WTC11 (cell line): ENCODE data around the gene DISP3. TPM values are rescaled to one million over a fixed set of nuclear protein-coding genes. Genes with fewer than 3 reads are reported as not detected.
A peak's percentile ranks its signal among the peaks of the same experiment; 100 is the strongest.

Experiments used
- ATAC-seq: fragments of 200-7000 bp; cut with Tn5 transposase; 2 replicates; pipeline ENCODE4 v1.10.0; 2021; ENCODE audit warnings: mild to moderate bottlenecking, moderate library complexity
- CTCF ChIA-PET: fragments of 300-600 bp; sonication (Branson Sonifier 250); formaldehyde crosslinking; loops from one replicate; lab custom pipeline; 2021; ENCODE audit warnings: antibody characterized with exemption; lab: Charles Lee
- POLR2A ChIA-PET: fragments of 350-600 bp; sonication (Branson Sonifier 250); formaldehyde crosslinking; loops from one replicate; lab custom pipeline; 2021; ENCODE audit warnings: antibody characterized with exemption; lab: Charles Lee
- DNase-seq: peaks from one replicate; pipeline ENCODE4 v3.0.0; 2021; ENCODE audit warnings: low spot score
- H3K27ac Mint-ChIP-seq: 2 replicates; pipeline ENCODE4 v1.8.0; 2021; ENCODE audit warnings: mixed read lengths
- H3K27me3 Mint-ChIP-seq: 2 replicates; pipeline ENCODE4 v1.8.0; 2021; ENCODE audit warnings: low read depth, mild to moderate bottlenecking, moderate library complexity, mixed read lengths
- H3K36me3 Mint-ChIP-seq: 2 replicates; pipeline ENCODE4 v1.8.0; 2021; ENCODE audit warnings: mixed read lengths
- H3K4me1 Mint-ChIP-seq: 2 replicates; pipeline ENCODE4 v1.8.0; 2022; ENCODE audit warnings: mixed read lengths
- H3K4me3 Mint-ChIP-seq: 2 replicates; pipeline ENCODE4 v1.8.0; 2021; ENCODE audit warnings: mild to moderate bottlenecking, moderate library complexity, mixed read lengths
- H3K9me3 Mint-ChIP-seq: 2 replicates; pipeline ENCODE4 v1.8.0; 2021; ENCODE audit warnings: mixed read lengths
- ARID4B ChIP-seq: sonication (generic); formaldehyde crosslinking; IDR thresholded peaks from 2 replicates; pipeline ENCODE4 v1.8.0; 2023; ENCODE audit warnings: missing genetic modification reagents, mild to moderate bottlenecking, borderline replicate concordance
- EMX1 ChIP-seq: fragments of 250-450 bp; sonication (Bioruptor Pico); IDR thresholded peaks from 2 replicates; pipeline ENCODE4 v1.8.0; 2021; ENCODE audit warnings: mild to moderate bottlenecking
- HMGXB4 ChIP-seq: sonication (generic); formaldehyde crosslinking; IDR thresholded peaks from 2 replicates; pipeline ENCODE4 v1.8.1; 2023; ENCODE audit warnings: mild to moderate bottlenecking, moderate library complexity, missing genetic modification reagents
- OVOL2 ChIP-seq: fragments of 250-450 bp; sonication (Bioruptor Pico); IDR thresholded peaks from 2 replicates; pipeline ENCODE4 v1.9.0; 2021; ENCODE audit warnings: mild to moderate bottlenecking, borderline replicate concordance
- RORB ChIP-seq: fragments of 250-450 bp; sonication (Bioruptor Pico); IDR thresholded peaks from 2 replicates; pipeline ENCODE4 v1.9.0; 2021; ENCODE audit warnings: mild to moderate bottlenecking
- ZBTB43 ChIP-seq: sonication (generic); formaldehyde crosslinking; IDR thresholded peaks from 2 replicates; pipeline ENCODE4 v1.8.1; 2023; ENCODE audit warnings: mild to moderate bottlenecking, missing genetic modification reagents
- ZNF281 ChIP-seq: sonication (generic); formaldehyde crosslinking; IDR thresholded peaks from 2 replicates; pipeline ENCODE4 v1.8.0; 2023; ENCODE audit warnings: mild to moderate bottlenecking, missing genetic modification reagents
- ZNF512 ChIP-seq: sonication (generic); formaldehyde crosslinking; IDR thresholded peaks from 2 replicates; pipeline ENCODE4 v1.8.1; 2022; ENCODE audit warnings: missing genetic modification reagents, borderline replicate concordance
- total RNA-seq: library from RNA; stranded (reverse); gene quantifications from 3 replicates; pipeline ENCODE4 v1.2.3, GENCODE V29; 2021

DISP3 gene
- total RNA-seq, 1 experiment from 2014 or later = 6.0 TPM

- POLR2A ChIA-PET = no interaction called here
Measured at GRCh38 chr1:11562664-11563063, 83.7 kb downstream of the DISP3 start.

GRCh38 chr1:11563560-11564069, 84.7 kb downstream of the DISP3 start:
- H3K36me3 Mint-ChIP-seq = no peaks in the 10 kb centered on the region
- TF ChIP-seq OVOL2 (CRISPR knock-in tag) (no peak), ZNF512 (CRISPR knock-in tag) (no peak), EMX1 (CRISPR knock-in tag) (no peak), ARID4B (no peak), ZBTB43 (CRISPR knock-in tag) (no peak)
- CTCF ChIA-PET = interaction anchor here (0.6 to 2.8 kb wide), 5 partner anchors 9 to 676 kb away, joined by 3 to 27 read pairs (median 6); partner anchors contain the start of gene DISP3

More at GRCh38 chr1:11562664-11563063, 83.7 kb downstream of the DISP3 start:
- Mint-ChIP-seq H3K4me3 (no peak overlapping the region), H3K4me1 (peaks cover 35% of the 10 kb centered on the region)
- DNase-seq = no peak
- TF ChIP-seq RORB (CRISPR knock-in tag) (no peak), OVOL2 (CRISPR knock-in tag) (no peak), HMGXB4 (no peak), ZNF281 (CRISPR knock-in tag) (no peak)
- TF ChIP-seq, all 79 proteins: peak for 0
- no peak overlapping the region; the same call in 1 of the 2 replicates for H3K27ac Mint-ChIP-seq
- H3K27me3 Mint-ChIP-seq = 0 out of 2 replicates have a peak, but pooled peaks cover 3% of the 10 kb centered on the region
- CTCF ChIA-PET = interaction anchor here (1.6 to 2.8 kb wide), 3 partner anchors 10 to 84 kb away, joined by 5 to 27 read pairs (median 6); partner anchors contain the start of gene DISP3
- H3K36me3 Mint-ChIP-seq = no peaks in the 10 kb centered on the region
- ATAC-seq = no peak
- H3K9me3 Mint-ChIP-seq = no peaks in the 10 kb centered on the region

More at GRCh38 chr1:11563560-11564069, 84.7 kb downstream of the DISP3 start:
- DNase-seq (no peak), ATAC-seq (peak; percentile 38; the same call in 1 of the 2 replicates)
- H3K9me3 Mint-ChIP-seq = no peaks in the 10 kb centered on the region
- H3K27me3 Mint-ChIP-seq = 0 out of 2 replicates have a peak, but pooled peaks cover 3% of the 10 kb centered on the region
- H3K4me3 Mint-ChIP-seq = no peak overlapping the region
- peaks cover 25% of the 10 kb centered on the region for H3K4me1 Mint-ChIP-seq
- POLR2A ChIA-PET = interaction anchor here (0.7 kb wide), 1 partner anchor 72 kb away, joined by 3 read pairs; no protein-coding TSS in a partner anchor
- no peak overlapping the region for H3K27ac Mint-ChIP-seq
